HepG2 (cell line): ENCODE data around the gene ARHGEF12.

Experiments used
- AFF4 ChIP-seq: sonication (generic); formaldehyde crosslinking; IDR thresholded peaks from 2 replicates; pipeline ENCODE4 v1.4.0; 2020; ENCODE audit warnings: missing genetic modification reagents
- ATF3 ChIP-seq: sonication (generic); formaldehyde crosslinking; IDR thresholded peaks from 2 replicates; pipeline ENCODE4 v1.4.0; 2020; ENCODE audit warnings: missing genetic modification reagents
- CHD2 ChIP-seq: IDR thresholded peaks from 2 replicates; pipeline ENCODE4 v1.6.1; 2011; ENCODE audit warnings: low read depth, low read length, improper control_type of control experiment
- CREB1 ChIP-seq, 2 experiments: fragments of 450-650 bp in 1 of 2; IDR thresholded peaks; 2 replicates each; pipeline ENCODE4 v1.6.1; 2016 to 2017; ENCODE audit warnings: control low read depth in 1 of 2, mild to moderate bottlenecking in 1 of 2, missing compliant biosample characterization in 1 of 2, missing genetic modification characterization in 1 of 2
- MIER2 ChIP-seq: IDR thresholded peaks from 2 replicates; pipeline ENCODE4 v1.6.1; 2016; ENCODE audit warnings: missing biosample characterization, missing genetic modification reagents
- SMARCC2 ChIP-seq: fragments of 450-650 bp; IDR thresholded peaks from 2 replicates; pipeline ENCODE4 v1.6.1; 2017; ENCODE audit warnings: antibody characterized with exemption, mild to moderate bottlenecking
- TARDBP ChIP-seq: sonication (generic); formaldehyde crosslinking; IDR thresholded peaks from 2 replicates; pipeline ENCODE4 v1.8.0; 2022; ENCODE audit warnings: mild to moderate bottlenecking, missing genetic modification reagents
- ZBTB10 ChIP-seq: sonication (generic); formaldehyde crosslinking; IDR thresholded peaks from 2 replicates; pipeline ENCODE4 v1.4.0; 2020; ENCODE audit warnings: missing genetic modification reagents, borderline replicate concordance
- ZBTB43 ChIP-seq: sonication (generic); formaldehyde crosslinking; conservative IDR thresholded peaks from 2 replicates; pipeline ENCODE4 v1.4.0; 2020; ENCODE audit warnings: missing genetic modification reagents
- ZNF10 ChIP-seq: sonication (generic); formaldehyde crosslinking; IDR thresholded peaks from 2 replicates; pipeline ENCODE4 v1.4.0; 2020; ENCODE audit warnings: mild to moderate bottlenecking, low read depth, missing genetic modification reagents, borderline replicate concordance
- ZNF260 ChIP-seq: sonication (generic); formaldehyde crosslinking; IDR thresholded peaks from 2 replicates; pipeline ENCODE4 v1.4.0; 2020; ENCODE audit warnings: missing genetic modification reagents, low read depth, mild to moderate bottlenecking, borderline replicate concordance
- ZNF749 ChIP-seq: sonication (generic); formaldehyde crosslinking; IDR thresholded peaks from 2 replicates; pipeline ENCODE4 v1.8.0; 2022; ENCODE audit warnings: mild to moderate bottlenecking, missing genetic modification reagents, moderate library complexity, borderline replicate concordance
- TF ChIP-seq, protein P1 (sequence below), 2 experiments: sonication (generic) in 1 of 2; formaldehyde crosslinking in 1 of 2; IDR thresholded peaks; 2 replicates each; pipeline versions ENCODE4 v1.5.1 to v1.6.1; 2011 to 2020; ENCODE audit warnings: borderline replicate concordance in 1 of 2, low read depth in 1 of 2, low read length in 1 of 2, mild to moderate bottlenecking in 1 of 2, missing genetic modification reagents in 1 of 2, moderate library complexity in 1 of 2

DNA sequence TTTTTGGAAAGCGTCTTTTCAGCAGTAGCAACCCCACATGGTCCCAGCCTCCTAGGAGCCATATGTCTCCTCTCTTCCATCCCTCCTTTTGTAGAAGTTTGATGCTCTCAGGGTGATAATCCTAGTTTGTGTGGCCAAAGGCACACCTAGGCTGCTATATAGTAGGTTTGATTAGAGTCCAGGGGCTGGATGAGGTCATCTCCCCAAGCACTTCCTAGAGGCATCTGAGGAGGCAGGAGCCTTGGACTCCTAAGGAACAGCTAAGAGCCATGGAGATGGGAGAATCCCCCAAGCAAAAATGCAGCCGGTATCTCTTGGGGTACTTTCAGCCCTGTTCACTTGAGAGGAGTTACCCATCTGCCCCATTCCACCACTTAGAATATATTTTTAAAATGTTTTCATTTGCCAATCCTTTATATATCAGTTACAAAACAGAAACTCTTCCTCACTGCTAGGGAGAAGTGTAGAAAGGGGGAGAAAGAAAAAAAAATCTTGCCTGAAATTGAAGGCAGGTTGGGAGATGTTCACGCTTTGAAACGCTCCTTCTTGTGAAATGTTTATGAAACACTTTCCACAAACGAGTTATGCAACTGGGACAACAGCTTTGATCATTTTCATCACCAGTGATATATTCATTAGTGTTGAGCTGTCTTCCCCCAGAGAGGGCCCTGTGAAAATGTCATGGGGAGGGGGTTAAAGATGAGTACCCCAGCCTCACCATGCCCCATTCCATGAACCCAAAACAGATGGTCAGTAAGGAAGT is 43.0 kb upstream of the ARHGEF12 start:
- TF ChIP-seq CREB1 (IDR thresholded peaks at IDR 0.05), result no peak
- no peak for TF ChIP-seq CREB1 (CRISPR knock-in tag; IDR thresholded peaks at IDR 0.05)
- TF ChIP-seq MIER2 (CRISPR knock-in tag), result no peak
- TF ChIP-seq CHD2, result no peak
- no peak for TF ChIP-seq AFF4
- TF ChIP-seq ZNF749 (CRISPR knock-in tag), result no peak
- TF ChIP-seq ATF3, result no peak
- TF ChIP-seq ZBTB43, result no peak
- no peak for TF ChIP-seq TARDBP (CRISPR knock-in tag)
- no peak for TF ChIP-seq ZNF260 (CRISPR knock-in tag)
- TF ChIP-seq, protein P1, sequence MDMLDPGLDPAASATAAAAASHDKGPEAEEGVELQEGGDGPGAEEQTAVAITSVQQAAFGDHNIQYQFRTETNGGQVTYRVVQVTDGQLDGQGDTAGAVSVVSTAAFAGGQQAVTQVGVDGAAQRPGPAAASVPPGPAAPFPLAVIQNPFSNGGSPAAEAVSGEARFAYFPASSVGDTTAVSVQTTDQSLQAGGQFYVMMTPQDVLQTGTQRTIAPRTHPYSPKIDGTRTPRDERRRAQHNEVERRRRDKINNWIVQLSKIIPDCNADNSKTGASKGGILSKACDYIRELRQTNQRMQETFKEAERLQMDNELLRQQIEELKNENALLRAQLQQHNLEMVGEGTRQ (IDR thresholded peaks at IDR 0.05; ENCODE audit: low read depth, low read length), result no peak
- TF ChIP-seq, protein P1 (CRISPR knock-in tag; IDR thresholded peaks at IDR 0.05; ENCODE audit: borderline replicate concordance), result no peak
- TF ChIP-seq ZBTB10 (CRISPR knock-in tag), result no peak
- TF ChIP-seq ZNF10 (CRISPR knock-in tag), result no peak
- TF ChIP-seq SMARCC2, result no peak
